ENCODE results near the gene OPCML. TPM values are rescaled to one million over a fixed set of nuclear protein-coding genes. Genes with fewer than 3 reads are reported as not detected.

The OPCML gene
- total RNA-seq (1.1 TPM), polyA plus RNA-seq (ENCODE audit: insufficient read depth, low read depth, low replicate concordance) (0.77 TPM)
- long read RNA-seq, donor 1: 0 reads
- long read RNA-seq, donor 2: 0 reads
- long read RNA-seq, donor 3, partial matches to known transcripts: 5 of 5 reads
- long read RNA-seq, donor 3, other reads (novel, unspliced or antisense): 0 of 5 reads
- long read RNA-seq, donor 4, partial matches to known transcripts: 6 of 6 reads
- long read RNA-seq, donor 4, other reads (novel, unspliced or antisense): 0 of 6 reads
- long read RNA-seq, donor 5: 0 reads
- long read RNA-seq, donor 6: 0 reads
- long read RNA-seq, donor 7: 0 reads
- long read RNA-seq, donor 8: 0 reads
- long read RNA-seq, donor 9: 0 reads
- long read RNA-seq, donor 10: 0 reads

DNA sequence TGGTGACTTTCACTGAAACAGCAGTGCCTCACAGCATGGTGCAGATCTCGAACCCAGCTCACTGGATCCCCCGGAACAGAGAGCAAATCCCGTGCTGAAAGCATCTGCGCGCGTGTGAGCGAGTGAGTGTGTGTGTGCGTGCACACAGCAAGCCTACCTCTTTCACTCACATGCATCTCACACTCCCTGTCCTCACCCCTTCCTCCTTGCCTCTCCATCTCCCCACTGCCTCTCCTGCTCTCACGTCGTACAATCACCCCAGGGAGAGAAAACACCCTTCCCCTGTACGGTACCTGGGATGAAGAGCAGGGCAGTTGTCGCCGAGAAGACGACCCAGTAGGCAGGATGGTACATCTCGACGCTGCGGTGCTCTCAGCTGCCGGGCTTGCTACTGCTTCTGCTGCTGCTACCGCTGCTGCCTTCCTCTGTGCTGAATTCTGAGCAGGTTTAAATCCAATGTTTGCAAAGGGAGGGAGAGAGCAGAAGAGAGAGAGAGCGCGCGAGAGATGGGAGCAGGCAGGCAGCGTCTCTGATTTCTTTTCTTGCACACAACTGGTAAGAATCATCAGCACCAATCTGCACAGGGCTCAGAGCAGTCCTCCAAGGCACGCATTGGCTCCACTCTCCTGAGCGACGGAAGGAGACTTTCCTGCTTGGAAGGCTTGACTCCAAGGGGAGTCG, at the start of gene OPCML:
TSS of gene OPCML (minus strand) at position 531 of the 681 bp plus-strand sequence.
- peaks cover 18% of the 10 kb centered on the region for H3K27me3 ChIP-seq (ENCODE audit: control insufficient read depth, insufficient read depth, low read length)

DNA sequence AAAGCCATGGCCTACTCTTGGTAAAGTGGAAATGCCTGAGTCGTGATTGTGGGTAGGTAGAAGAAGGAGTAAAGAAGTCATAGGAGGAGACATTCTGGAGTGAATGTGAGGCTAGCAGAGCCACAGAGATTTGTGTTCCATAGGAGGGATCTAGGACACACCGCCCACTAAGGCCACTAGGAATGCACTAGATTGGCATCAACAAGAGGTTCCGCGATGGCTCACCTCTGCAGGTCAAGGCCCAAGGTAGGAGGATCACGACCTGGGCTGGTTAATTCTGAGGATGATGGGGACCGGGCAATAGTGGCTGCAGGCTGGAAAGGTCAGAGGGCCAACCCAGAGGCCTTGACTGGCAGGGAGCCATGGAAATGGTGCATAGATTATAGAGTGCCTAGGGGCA, 48.8 kb upstream of the OPCML start:
- Histone ChIP-seq H3K27ac (ENCODE audit: low read depth in 2 of 2, low read length in 2 of 2) (no peak overlapping the region), H3K9ac (ENCODE audit: low read length in 3 of 3) (no peak overlapping the region), H3K4me1 (ENCODE audit: control insufficient read depth in 2 of 3, insufficient read depth in 2 of 3, low read depth in 1 of 3, low read length in 3 of 3) (no peaks in the 10 kb centered on the region), H3K9me3 (ENCODE audit: control insufficient read depth in 2 of 3, insufficient read depth in 1 of 3, low read length in 3 of 3) (no peaks in the 10 kb centered on the region), H3K27me3 (ENCODE audit: control insufficient read depth, insufficient read depth, low read length) (no peaks in the 10 kb centered on the region), H3K4me3 (ENCODE audit: low read length in 3 of 3) (no peak overlapping the region), H3K36me3 (ENCODE audit: control insufficient read depth in 2 of 3, insufficient read depth in 3 of 3, low read length in 3 of 3) (no peaks in the 10 kb centered on the region)
- no peak for FAIRE-seq
- intact Hi-C loops (cut with DNase I): no loop called here
- DNase-seq: no peak
- TF ChIP-seq CTCF (IDR thresholded peaks at IDR 0.05; ENCODE audit: borderline replicate concordance, extremely low read depth, insufficient read depth): no peak

More for the DNA sequence above, at the start of gene OPCML:
- FAIRE-seq: no peak
- intact Hi-C loops (cut with DNase I): no loop called here
- peak in 3 of 5 donors; percentile 39 to 50 (median 41) for DNase-seq
- H3K4me3 ChIP-seq (ENCODE audit: low read length in 3 of 3): no peak within 1 kb of the TSS
- no peak within 1 kb of the TSS for H3K9ac ChIP-seq (ENCODE audit: low read length in 3 of 3)
- H3K9me3 ChIP-seq (ENCODE audit: control insufficient read depth in 2 of 3, insufficient read depth in 1 of 3, low read length in 3 of 3): no peaks in the 10 kb centered on the region
- no peak within 1 kb of the TSS for H3K27ac ChIP-seq (ENCODE audit: low read depth in 2 of 2, low read length in 2 of 2)
- no peaks in the 10 kb centered on the region for H3K36me3 ChIP-seq (ENCODE audit: control insufficient read depth in 2 of 3, insufficient read depth in 3 of 3, low read length in 3 of 3)
- H3K4me1 ChIP-seq (ENCODE audit: control insufficient read depth in 2 of 3, insufficient read depth in 2 of 3, low read depth in 1 of 3, low read length in 3 of 3): no peaks in the 10 kb centered on the region
- TF ChIP-seq CTCF (IDR thresholded peaks at IDR 0.05; ENCODE audit: borderline replicate concordance, extremely low read depth, insufficient read depth): no peak

DNA sequence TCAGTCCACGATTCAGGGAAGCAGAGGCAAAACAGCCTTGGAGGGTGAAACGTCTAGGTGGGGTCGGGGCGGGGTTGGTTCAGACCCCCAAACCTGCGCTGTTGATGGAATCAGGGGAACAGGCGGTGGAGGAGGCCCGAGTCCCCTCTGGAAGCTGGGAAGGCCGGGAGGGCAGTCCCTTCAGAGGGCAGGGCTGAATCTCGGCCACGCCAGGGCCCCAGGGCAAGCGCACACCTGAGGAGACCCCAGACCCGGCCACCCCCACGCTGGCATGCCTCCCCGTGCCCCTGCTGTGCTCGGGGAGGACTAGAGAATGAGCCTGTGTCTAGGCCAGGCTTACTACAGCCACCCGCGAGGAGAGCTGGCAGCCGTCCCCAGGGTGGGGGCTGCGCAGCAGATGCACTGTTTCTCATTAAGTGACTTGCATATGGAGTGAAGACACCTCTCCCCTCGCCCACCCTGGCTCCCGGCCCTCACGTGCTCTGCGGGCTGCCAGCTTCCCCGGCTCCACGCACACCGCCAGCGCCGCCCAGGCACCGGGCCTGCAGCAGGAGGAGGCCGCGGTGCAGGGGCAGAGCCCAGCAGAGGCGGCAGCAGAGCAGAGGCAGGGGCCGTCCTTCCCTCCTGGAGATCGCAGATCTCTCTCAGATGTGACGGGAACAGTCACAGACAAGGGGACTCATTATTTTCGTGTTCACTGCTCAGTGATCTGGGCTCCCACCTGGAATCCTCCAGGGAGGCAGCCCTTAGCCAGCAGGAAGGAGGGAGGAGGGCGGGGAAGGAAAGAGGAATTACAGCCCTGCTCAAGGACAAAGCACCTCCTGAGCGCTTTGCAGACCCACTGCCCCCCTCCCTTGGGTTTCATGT, 47.1 kb upstream of the OPCML start:
- Histone ChIP-seq H3K4me3 (ENCODE audit: low read length in 3 of 3) (no peak overlapping the region), H3K27ac (ENCODE audit: low read depth in 2 of 2, low read length in 2 of 2) (no peak overlapping the region), H3K36me3 (ENCODE audit: control insufficient read depth in 2 of 3, insufficient read depth in 3 of 3, low read length in 3 of 3) (no peaks in the 10 kb centered on the region), H3K4me1 (ENCODE audit: control insufficient read depth in 2 of 3, insufficient read depth in 2 of 3, low read depth in 1 of 3, low read length in 3 of 3) (no peaks in the 10 kb centered on the region), H3K27me3 (ENCODE audit: control insufficient read depth, insufficient read depth, low read length) (no peaks in the 10 kb centered on the region), H3K9me3 (ENCODE audit: control insufficient read depth in 2 of 3, insufficient read depth in 1 of 3, low read length in 3 of 3) (no peaks in the 10 kb centered on the region), H3K9ac (ENCODE audit: low read length in 3 of 3) (no peak overlapping the region)
- intact Hi-C loops (cut with DNase I): no loop called here
- FAIRE-seq: no peak
- no peak for TF ChIP-seq CTCF (IDR thresholded peaks at IDR 0.05; ENCODE audit: borderline replicate concordance, extremely low read depth, insufficient read depth)
- DNase-seq: peak; percentile 58 to 71 (median 64)

Data from kidney (tissue), 22 donors.